K562 treated with DMSO at 1 percent for 4 hours (cell line): ENCODE data around the gene SACS. TPM values are rescaled to one million over a fixed set of nuclear protein-coding genes. Genes with fewer than 3 reads are reported as not detected.

Source experiments
- total RNA-seq: library from RNA; unstranded; fragments of 300-600 nt; gene quantifications from 2 replicates; pipeline ENCODE4 v1.2.3, GENCODE V29; 2022; ENCODE audit not compliant: insufficient read depth

Gene SACS
- total RNA-seq, result 3.0 and 3.1 TPM in 2 replicates

GRCh38 chr13:23433171-23434153 is at the start of gene SACS:
SACS (minus strand) TSS chr13:23433702; CDS start chr13:23411239, 22,463 bp downstream.

Other genes starting within 250 kb of the SACS start
- not detected in 2 replicates for gene TNFRSF19, start 136.7 kb upstream of the SACS start, total RNA-seq